ENCODE results near the gene ERCC1. TPM values are rescaled to one million over a fixed set of nuclear protein-coding genes. Genes with fewer than 3 reads are reported as not detected.
A peak's percentile ranks its signal among the peaks of the same experiment; 100 is the strongest.
"Not testable (repeated sequence)": the region's sequence is repeated elsewhere in the genome, so short reads cannot be mapped to it uniquely, and the experiment has no call there.

ERCC1 gene
- total RNA-seq, 4 donors from 2014 or later, result 57.7 to 111 (median 76.5) TPM

DNA sequence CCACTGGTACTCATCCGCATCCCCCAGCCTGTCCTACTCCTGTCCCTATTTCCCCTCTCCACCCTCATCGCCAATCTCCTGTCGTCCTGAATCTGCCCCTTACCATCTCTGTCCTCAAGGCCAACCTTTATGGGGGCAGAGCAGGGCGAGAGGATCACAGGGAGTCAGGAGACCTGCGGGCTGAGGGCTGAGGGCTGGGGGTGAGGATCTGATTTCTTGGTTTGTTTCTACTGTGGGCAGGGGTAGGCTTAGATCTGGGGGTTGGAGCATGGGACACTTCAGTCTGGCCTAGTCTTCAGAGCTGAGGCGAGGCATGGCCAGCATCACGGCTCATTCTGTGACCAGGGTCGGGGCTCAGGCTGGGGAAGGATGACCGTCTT lies 16.5 kb upstream of the ERCC1 start:
- intact Hi-C loops (cut with DNase I; ENCODE audit: low total_unique reads), result loop anchor here (2.0 kb wide), 1 partner anchor 35 kb away; no protein-coding TSS in a partner anchor
- DNase-seq (ENCODE audit: low spot score in 2 of 2), result no peak
- H3K4me3 ChIP-seq (ENCODE audit: low read depth, poor library complexity, severe bottlenecking), result no peak overlapping the region
- WGBS, 2 donors, result 63 to 67% methylated on average over 9 of the region's 9 CpGs
- TF ChIP-seq, protein P1, sequence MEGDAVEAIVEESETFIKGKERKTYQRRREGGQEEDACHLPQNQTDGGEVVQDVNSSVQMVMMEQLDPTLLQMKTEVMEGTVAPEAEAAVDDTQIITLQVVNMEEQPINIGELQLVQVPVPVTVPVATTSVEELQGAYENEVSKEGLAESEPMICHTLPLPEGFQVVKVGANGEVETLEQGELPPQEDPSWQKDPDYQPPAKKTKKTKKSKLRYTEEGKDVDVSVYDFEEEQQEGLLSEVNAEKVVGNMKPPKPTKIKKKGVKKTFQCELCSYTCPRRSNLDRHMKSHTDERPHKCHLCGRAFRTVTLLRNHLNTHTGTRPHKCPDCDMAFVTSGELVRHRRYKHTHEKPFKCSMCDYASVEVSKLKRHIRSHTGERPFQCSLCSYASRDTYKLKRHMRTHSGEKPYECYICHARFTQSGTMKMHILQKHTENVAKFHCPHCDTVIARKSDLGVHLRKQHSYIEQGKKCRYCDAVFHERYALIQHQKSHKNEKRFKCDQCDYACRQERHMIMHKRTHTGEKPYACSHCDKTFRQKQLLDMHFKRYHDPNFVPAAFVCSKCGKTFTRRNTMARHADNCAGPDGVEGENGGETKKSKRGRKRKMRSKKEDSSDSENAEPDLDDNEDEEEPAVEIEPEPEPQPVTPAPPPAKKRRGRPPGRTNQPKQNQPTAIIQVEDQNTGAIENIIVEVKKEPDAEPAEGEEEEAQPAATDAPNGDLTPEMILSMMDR (IDR thresholded peaks at IDR 0.05), result no peak
- no peak for TF ChIP-seq POLR2A (IDR thresholded peaks at IDR 0.05)

DNA sequence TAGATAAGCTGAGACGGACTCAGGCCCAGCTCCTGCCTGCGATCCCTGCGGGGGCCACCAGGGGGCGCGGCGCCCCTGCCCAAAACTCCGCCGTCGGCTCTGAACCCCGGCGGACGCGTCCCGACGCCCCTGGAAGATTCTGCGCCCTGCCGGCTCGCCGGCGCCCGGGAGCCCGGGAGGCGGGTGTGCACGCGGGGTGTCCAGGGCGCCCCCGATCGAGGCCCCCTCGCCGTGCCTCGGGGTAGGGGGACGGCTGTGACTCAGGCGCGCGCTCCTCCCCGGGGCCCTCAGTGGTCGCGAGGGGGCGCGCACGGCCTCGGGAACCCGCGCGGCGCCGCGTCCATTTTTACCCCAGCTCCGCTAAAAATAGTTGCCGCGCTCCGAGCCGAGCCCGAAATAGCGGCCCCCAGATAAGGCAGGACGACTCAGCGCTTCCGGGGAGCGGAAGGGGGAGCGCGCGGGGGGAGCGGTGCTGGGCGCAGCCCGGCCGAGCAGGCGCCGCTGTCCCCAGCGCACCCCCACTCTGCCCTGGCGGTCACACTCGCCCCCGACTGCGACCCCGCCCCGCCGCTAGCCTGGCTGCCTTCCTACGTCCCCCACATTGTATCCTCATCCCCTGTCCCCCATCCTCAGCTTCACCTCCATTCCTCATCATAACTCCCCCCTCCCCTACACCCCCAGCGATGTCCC lies 16.0 kb upstream of the ERCC1 start:
- peak overlapping the region; percentile 16 for H3K4me3 ChIP-seq (ENCODE audit: low read depth, poor library complexity, severe bottlenecking)
- intact Hi-C loops (cut with DNase I; ENCODE audit: low total_unique reads), result loop anchor here (2.0 kb wide), 1 partner anchor 35 kb away; no protein-coding TSS in a partner anchor
- peak in 1 of 2 donors; percentile 97 for DNase-seq (ENCODE audit: low spot score in 2 of 2)
- WGBS, 2 donors, result 1% methylated on average over 24 to 57 of the region's 78 CpGs
- no peak for TF ChIP-seq POLR2A (IDR thresholded peaks at IDR 0.05)
- TF ChIP-seq, protein P1 (IDR thresholded peaks at IDR 0.05), result peak in 1 of 3 donors; percentile 78

DNA sequence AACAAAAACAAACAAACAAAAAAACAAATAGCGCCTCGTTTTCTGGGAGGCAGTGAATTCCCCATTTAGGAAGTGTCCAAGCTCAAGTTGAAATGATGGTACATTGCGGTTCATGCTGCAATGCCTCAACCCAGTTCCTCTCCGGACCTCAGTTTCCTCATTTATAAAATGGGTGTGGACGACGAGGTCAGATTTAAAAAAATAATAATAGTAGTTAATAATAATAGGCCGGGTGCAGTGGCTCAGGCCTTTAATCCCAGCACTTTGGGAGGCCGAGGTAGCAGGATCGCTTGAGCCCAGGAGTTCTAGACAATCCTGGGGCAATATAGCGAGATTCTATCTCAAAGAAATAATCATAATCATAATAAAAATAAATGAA lies 15.5 kb upstream of the ERCC1 start:
- WGBS, 2 donors, result 35 to 40% methylated on average over 10 of the region's 10 CpGs
- intact Hi-C loops (cut with DNase I; ENCODE audit: low total_unique reads), result no loop called here
- TF ChIP-seq POLR2A (IDR thresholded peaks at IDR 0.05), result no peak
- TF ChIP-seq, protein P1 (IDR thresholded peaks at IDR 0.05), result no peak
- DNase-seq (ENCODE audit: low spot score in 2 of 2), result no peak
- H3K4me3 ChIP-seq (ENCODE audit: low read depth, poor library complexity, severe bottlenecking), result no peak overlapping the region

DNA sequence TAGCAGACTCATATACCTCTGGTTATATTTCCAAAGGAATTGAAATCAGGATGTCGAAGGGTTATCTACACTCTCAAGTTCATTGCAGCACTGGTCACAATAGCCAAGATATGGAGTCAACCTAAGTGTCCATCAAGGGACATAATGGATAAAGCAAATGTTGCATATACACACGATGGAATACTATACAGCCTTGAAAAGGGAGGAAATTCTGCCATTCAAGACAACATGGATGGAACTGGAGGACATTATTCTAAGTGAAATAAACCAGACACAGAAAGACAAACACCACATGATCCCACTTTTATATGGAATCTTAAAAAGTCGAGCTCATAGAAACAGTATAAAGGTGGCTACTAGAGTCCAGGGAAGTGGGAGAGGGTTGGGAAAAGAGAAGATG lies 13.6 kb upstream of the ERCC1 start:
- intact Hi-C loops (cut with DNase I; ENCODE audit: low total_unique reads), result no loop called here

DNA sequence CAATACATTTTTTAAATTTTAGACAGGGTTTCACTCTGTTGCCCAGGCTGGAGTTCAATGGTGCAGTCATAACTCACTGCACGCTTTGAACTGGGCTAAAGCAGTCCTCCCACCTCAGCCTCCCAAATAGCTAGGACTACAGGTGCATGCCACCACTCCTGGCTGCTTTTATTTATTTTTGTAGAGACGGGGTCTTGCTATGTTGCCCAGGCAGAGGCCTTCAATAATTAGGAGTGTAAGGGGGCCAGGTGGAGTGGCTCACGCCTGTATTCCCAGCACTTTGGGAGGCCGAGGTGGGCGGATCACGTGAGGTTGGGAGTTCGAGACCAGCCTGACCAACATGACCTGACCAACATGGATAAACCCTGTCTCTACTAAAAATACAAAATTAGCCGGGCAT lies 8.8 kb upstream of the ERCC1 start:
- H3K4me3 ChIP-seq (ENCODE audit: low read depth, poor library complexity, severe bottlenecking); DNase-seq (ENCODE audit: low spot score in 2 of 2); intact Hi-C loops (cut with DNase I; ENCODE audit: low total_unique reads): not testable (repeated sequence)
- WGBS, 2 donors, result 95% methylated on average over 8 of the region's 8 CpGs

More for the DNA sequence above, 13.6 kb upstream of the ERCC1 start:
- DNase-seq (ENCODE audit: low spot score in 2 of 2), result no peak
- 93 to 94% methylated on average over 3 of the region's 3 CpGs for WGBS, 2 donors
- TF ChIP-seq POLR2A (IDR thresholded peaks at IDR 0.05), result no peak
- TF ChIP-seq, protein P1 (IDR thresholded peaks at IDR 0.05), result no peak
- no peak overlapping the region for H3K4me3 ChIP-seq (ENCODE audit: low read depth, poor library complexity, severe bottlenecking)

DNA sequence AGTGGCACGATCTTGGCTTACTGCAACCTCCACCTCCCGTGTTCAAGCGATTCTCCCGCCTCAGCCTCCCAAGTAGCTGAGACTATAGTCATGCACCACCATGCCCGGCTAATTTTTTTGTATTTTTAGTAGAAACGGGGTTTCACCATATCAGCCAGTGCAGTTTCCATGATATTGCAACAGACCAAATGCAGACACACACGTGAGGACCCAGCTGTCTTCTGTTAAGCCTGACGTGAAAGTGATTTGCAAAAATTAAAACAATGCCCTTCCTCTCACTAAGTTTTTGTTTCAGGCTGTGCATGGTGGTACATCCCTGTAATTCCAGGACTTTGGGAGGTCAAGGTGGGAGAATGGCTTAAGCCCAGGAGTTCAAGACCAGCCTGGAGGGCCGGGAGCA lies 7.3 kb upstream of the ERCC1 start:
- H3K4me3 ChIP-seq (ENCODE audit: low read depth, poor library complexity, severe bottlenecking); DNase-seq (ENCODE audit: low spot score in 2 of 2); intact Hi-C loops (cut with DNase I; ENCODE audit: low total_unique reads): not testable (repeated sequence)
- WGBS, 2 donors, result 60% methylated on average over 9 of the region's 9 CpGs

DNA sequence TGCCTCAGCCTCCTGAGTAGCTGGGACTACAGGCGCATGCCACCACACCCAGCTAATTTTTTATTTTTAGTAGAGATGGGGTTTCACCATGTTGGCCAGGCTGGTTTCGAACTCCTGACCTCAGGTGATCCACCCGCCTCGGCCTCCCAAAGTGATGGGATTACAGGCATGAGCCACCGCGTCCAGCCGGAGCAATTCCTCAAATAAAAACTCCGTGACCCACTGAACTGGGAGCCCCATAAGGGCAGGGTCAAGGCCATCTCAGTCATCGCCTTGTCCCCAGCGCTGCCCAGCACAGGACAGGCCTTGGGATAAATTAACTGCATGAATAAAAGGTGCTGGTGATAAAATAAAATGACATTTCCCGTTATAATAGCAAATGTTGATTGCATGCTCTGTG lies 6.2 kb upstream of the ERCC1 start:
- WGBS, 2 donors, result 81 to 83% methylated on average over 11 of the region's 11 CpGs
- intact Hi-C loops (cut with DNase I; ENCODE audit: low total_unique reads); DNase-seq (ENCODE audit: low spot score in 2 of 2); H3K4me3 ChIP-seq (ENCODE audit: low read depth, poor library complexity, severe bottlenecking): not testable (repeated sequence)

All from lower leg skin (tissue), 4 donors.